ENCODE data around the gene HSPD1. TPM values are rescaled to one million over a fixed set of nuclear protein-coding genes. Genes with fewer than 3 reads are reported as not detected.
A peak's percentile ranks its signal among the peaks of the same experiment; 100 is the strongest.

Gene HSPD1
- total and polyA plus RNA-seq, 7 donors, result 98.9 to 313 (median 121) TPM

- peak overlapping the region; percentile 95 to 96 (median 96) for H3K27ac ChIP-seq
- DNase-seq, result no peak
- TF ChIP-seq EP300 (IDR thresholded peaks at IDR 0.05), result no peak
- no peak for TF ChIP-seq CTCF (IDR thresholded peaks at IDR 0.05)
- no peak for TF ChIP-seq POLR2A (IDR thresholded peaks at IDR 0.05)
- TF ChIP-seq POLR2AphosphoS5 (IDR thresholded peaks at IDR 0.05), result peak in 1 of 4 donors; percentile 8
- H3K27me3 ChIP-seq, result no peaks in the 10 kb centered on the region
- H3K4me1 ChIP-seq, result peaks cover 0 to 50% (median 42%) of the 10 kb centered on the region in 4 donors
- H3K9me3 ChIP-seq, result no peaks in the 10 kb centered on the region
- intact Hi-C loops (cut with DNase I), result loop anchor here (2.0 kb wide), 1 partner anchor 14 kb away; no protein-coding TSS in a partner anchor
- peak overlapping the region; percentile 76 to 95 (median 84) for H3K4me3 ChIP-seq
- H3K36me3 ChIP-seq, result peaks cover 11 to 59% (median 15%) of the 10 kb centered on the region in 4 donors
- 0% methylated on average over 30 of the region's 30 CpGs for WGBS, 2 donors
Observed at GRCh38 chr2:197500503-197501131, 977 bp upstream of the HSPD1 start.

DNA sequence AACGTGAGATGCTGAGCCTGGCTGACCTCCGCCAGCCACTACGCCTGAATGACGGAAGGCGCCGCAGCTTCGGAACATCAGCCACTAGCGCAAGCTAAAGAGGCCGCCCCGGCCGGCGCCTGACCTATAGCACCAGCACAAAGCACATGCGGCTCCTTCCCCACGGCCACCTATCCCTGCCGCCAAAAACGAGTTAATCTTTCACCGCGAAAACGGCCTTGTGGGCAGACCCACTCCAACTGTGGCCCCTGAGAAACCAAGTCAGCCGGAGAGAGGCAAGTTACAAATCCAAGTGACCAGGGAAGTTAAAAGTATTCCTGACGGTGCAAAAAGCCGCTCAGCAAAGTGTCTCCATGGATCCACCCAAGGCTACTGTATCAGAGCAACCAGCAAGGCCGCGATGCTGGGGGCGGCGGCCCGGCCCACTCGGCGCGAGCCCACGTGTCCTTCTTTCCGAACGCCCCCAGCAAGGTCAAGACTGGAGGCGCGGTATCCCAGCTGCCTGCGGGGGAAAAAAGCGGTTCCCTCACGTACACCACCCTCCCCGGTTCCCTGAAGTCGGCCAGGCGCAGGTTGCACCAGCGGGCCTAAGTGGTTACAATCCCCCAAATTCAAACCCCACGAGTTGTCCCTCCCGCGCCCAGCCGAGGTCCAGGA lies 575 bp downstream of the HSPD1 start:
- no peak for TF ChIP-seq CTCF (IDR thresholded peaks at IDR 0.05)
- peak in 3 of 4 donors; percentile 12 to 37 (median 24) for TF ChIP-seq POLR2AphosphoS5 (IDR thresholded peaks at IDR 0.05)
- peaks cover 13 to 64% (median 20%) of the 10 kb centered on the region in 4 donors for H3K36me3 ChIP-seq

GRCh38 chr2:197498235-197498936 lies 1.3 kb downstream of the HSPD1 start:
- 4 to 16% methylated on average over 14 of the region's 14 CpGs for WGBS, 2 donors
- peaks cover 17 to 64% (median 26%) of the 10 kb centered on the region in 4 donors for H3K36me3 ChIP-seq

More for the DNA sequence above, 575 bp downstream of the HSPD1 start:
- intact Hi-C loops (cut with DNase I), result loop anchor here (2.0 to 5.0 kb wide), 2 partner anchors 46 to 62 kb away; partner anchors contain the start of genes COQ10B and SF3B1
- H3K27me3 ChIP-seq, result no peaks in the 10 kb centered on the region
- peaks cover 0 to 55% (median 43%) of the 10 kb centered on the region in 4 donors for H3K4me1 ChIP-seq
- peak overlapping the region; percentile 95 to 96 (median 96) for H3K27ac ChIP-seq
- no peaks in the 10 kb centered on the region for H3K9me3 ChIP-seq
- DNase-seq, result peak; percentile 85
- H3K4me3 ChIP-seq, result peak overlapping the region; percentile 76 to 95 (median 84)
- 0% methylated on average over 46 of the region's 46 CpGs for WGBS, 2 donors

More at GRCh38 chr2:197498235-197498936, 1.3 kb downstream of the HSPD1 start:
- Histone ChIP-seq H3K27me3 (no peaks in the 10 kb centered on the region), H3K9me3 (no peaks in the 10 kb centered on the region), H3K4me3 (peak overlapping the region; percentile 76 to 95 (median 84)), H3K27ac (peak overlapping the region; percentile 95 to 96 (median 96)), H3K4me1 (peaks cover 0 to 55% (median 43%) of the 10 kb centered on the region in 4 donors)
- DNase-seq, result no peak
- intact Hi-C loops (cut with DNase I), result loop anchor here (2.0 to 5.0 kb wide), 2 partner anchors 46 to 61 kb away; partner anchors contain the start of genes COQ10B and SF3B1
- TF ChIP-seq EP300 (IDR thresholded peaks at IDR 0.05) (no peak), POLR2AphosphoS5 (IDR thresholded peaks at IDR 0.05) (no peak), CTCF (IDR thresholded peaks at IDR 0.05) (no peak), POLR2A (IDR thresholded peaks at IDR 0.05) (no peak)
